GM18861 (cell line): ENCODE results near the gene GJB6.

Experiments used
- ATAC-seq: cut with Tn5 transposase; IDR thresholded peaks from one replicate; pipeline ENCODE4 v1.9.1; 2021; ENCODE audit not compliant: unreplicated experiment

Gene GJB6

DNA sequence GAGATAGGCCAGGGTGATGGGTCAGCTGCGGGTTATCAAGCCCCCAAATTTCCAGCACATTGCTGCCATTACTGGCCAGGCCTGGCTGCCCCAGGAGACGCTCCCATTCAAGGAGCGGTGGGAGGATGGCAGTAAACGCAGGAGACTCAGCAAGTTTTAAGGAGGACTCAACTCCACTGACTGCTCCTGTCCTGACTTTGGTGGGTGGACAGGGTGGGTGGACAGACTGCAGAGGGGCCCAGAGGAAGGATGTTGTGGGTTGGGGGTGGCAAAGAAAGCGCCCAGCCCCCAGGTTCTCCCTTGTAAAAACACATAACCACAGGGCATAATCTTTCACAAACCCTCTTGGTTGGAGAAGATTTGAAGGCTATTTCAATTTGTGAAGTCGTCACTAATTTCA is 4.4 kb downstream of the GJB6 start:
- no peak for ATAC-seq

DNA sequence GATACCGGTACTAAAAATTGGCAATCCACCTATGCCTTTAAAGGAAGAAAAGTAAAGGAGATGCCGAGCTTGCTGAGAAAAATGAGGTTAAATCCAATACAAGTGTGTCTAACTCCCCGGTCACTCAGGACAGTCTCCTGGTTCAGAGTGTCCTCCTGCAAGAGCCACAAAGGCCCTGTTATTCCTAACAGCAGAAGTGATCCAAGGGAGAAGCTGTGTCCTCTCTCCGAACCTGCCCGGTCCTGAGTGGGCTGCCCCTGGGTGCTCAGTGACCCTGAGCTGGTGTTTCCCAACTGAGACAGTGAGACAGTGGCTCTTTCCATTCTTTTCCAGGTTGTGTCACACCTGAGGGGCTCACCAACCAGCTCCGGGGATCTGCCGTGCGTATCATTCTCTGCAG is 4.8 kb downstream of the GJB6 start:
- no peak for ATAC-seq

DNA sequence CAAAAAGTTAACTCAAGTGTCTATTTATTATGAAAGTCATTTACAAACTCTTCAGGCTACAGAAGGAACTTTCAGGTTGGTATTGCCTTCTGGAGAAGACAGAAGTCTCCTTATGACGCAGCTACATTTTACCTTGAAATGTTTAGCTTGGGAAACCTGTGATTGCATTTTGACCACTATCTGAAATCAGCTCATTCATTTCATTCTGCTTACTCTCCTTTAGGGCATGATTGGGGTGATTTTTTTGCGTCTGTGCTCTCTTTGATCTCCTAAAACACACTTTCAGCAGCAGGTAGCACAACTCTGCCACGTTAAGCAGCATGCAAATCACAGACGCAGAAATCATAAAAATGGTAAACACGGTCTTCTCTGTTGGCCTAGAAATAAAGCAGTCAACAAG is 9.6 kb downstream of the GJB6 start:
- no peak for ATAC-seq

DNA sequence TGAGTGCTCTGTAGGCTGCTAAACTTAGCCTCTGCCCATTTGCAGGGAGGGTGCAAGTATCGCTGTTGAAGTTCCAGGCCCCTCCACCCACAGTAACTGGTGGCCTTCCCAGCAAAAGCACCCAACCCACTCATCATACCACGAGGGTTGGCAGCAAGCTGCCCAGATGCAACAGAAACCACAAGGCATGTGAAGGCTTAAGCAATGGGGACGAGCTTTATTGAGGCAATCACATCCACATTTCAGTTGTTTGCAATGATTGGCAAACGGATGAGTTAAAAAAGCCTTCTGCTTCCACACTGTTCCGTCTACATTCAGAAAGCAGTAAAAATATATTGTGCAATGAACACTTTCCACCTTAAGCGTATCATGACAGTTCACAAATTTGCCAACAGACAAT is 10.3 kb downstream of the GJB6 start:
- ATAC-seq, result no peak

DNA sequence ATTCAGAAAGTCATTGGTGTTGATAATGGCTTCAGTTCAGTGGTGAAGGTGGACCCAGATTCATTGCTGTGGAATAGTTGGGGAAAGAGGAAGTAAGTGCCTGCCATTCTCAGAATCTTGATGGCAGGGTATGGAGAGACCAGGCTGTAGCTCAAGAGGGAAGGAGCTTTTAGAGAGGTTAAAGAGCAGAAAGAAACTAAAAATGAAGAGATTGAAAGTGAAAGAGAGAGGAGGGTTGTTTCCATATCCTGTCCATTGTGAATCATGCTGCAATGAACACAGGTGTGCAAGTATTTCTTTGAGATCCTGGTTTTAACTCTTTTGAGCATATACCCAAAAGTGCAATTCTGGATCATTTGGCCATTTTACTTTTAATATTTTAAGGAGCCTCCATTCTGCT is 12.5 kb downstream of the GJB6 start:
- peak; percentile 93 for ATAC-seq

DNA sequence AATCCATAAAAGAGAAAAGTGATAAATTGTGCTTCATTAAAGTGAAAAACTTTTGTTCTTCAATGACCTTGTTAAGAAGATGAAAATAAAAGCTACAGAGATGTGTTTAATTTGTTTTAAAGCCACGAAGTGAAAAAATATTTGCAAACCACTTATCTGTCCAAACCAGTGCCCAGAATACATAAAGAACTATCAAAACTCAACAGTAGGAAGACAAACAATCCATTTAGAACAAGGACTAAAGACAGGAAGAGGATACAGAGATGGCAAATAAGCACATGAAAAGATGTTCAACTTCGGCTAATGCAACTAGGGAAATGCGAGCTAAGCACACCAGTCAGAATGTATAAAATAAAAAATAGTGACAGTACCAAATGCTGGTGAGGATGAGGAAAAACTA is 15.0 kb downstream of the GJB6 start:
- no peak for ATAC-seq

DNA sequence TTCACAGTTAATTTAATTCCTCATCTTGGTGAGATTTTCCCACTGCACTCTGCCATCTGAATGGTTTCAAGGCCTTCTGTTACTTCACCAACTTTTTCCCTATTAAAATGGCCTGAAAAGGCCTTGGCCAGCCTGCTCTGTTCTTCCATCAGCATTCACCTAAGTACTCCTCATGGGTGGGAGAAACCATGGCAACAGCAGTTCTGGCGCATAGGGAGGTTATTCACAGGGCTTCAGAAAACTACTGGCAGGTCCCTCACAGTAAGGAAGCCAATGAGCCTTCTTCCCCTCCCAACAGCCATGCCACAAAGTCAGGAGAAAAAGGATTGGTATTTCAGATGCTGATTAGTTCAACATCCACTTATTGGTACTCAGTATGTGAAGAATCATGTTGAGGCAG is 22.2 kb downstream of the GJB6 start:
- no peak for ATAC-seq

DNA sequence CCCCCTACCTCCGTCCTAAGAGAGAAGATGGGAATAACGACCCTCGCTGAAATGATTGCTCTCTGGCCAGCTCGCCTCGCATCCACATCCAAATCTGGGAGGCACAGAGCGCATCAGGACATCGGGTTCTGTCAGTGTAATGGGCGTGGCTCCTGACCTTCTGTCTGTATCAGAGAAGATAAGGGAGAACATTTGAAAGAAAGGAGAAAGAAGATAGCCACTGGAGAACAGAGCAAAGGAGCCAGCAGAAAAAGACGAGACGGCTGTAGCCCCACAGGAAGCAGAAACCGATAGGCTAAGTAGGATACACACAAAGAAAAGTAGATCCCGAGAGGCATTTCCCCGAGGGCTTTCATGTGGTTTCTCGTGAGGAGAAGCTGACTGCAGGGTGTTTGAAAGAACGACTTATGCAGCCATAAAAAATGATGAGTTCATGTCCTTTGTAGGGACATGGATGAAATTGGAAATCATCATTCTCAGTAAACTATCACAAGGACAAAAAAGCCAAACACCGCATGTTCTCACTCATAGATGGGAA is 25.4 kb downstream of the GJB6 start:
- no peak for ATAC-seq

DNA sequence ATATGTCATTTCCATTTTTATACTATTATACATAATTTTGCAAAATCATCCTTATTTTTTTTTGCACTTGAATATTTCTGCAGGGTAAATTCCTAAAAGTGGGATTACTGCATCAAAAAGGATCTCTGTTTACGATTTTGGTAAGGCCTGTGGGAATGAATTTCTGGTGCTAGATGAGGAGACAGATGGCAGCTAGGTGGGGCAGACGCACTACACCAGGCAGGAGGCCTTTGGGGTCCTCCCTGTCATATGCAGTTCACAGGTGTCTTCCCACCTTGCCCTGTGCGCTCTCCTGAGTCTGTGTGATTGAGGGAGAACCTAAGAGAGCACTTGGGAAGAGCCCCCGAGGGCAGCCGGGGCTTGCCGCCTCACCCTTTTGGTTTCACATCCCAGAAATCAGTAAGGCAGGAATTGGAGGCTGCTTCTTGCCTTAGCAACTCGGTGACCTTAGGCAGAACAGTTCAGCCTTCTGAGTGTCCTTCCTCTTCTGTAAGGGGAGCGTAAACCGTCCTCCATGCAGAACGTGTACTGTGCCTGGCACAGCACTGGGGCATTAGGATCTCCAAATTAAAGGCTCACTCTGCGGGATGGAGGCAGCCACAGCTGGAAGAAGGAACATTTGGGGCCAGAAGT is 25.9 kb downstream of the GJB6 start:
- ATAC-seq, result no peak

DNA sequence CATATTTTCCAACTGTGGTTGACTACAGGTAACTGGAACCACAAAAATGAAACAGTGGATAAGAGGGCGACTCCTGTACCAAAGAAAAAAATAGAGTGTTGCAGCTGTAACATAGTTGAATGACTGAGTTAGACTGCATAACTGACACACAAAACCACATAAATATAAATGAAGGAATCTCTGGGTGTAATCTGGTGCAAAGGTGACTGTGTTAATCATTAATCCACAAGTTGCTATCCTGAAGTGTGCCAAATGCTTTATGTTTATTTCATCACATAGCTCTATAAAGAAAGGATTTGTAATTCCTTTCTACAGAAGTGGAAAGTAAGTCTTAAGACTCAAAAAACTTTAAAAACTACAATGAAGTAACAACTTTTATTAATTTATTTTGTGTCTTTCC is 33.3 kb downstream of the GJB6 start:
- no peak for ATAC-seq

DNA sequence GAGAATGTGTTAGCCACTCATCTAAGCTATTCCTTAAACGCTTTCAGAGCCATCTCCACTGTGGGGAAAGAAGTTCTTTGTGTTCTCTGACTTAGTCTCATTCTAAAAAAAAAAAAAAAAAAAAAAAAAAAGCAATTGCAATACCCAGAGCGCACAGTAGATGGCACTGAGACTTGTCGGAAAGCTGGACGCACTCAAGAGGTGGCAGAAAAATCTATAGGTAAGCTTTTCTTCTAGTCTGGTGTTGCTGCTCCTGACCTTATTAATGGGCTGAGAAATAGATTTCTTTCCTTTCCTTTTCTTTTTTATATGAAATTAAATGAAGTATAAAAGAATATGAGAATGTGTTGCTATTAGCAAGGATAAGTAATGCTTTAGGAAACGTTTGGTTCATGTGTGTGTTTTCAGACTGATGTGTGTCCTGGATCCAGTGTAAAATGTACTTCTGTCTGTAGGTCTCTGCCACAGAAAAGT is 34.7 kb downstream of the GJB6 start:
- ATAC-seq, result no peak

DNA sequence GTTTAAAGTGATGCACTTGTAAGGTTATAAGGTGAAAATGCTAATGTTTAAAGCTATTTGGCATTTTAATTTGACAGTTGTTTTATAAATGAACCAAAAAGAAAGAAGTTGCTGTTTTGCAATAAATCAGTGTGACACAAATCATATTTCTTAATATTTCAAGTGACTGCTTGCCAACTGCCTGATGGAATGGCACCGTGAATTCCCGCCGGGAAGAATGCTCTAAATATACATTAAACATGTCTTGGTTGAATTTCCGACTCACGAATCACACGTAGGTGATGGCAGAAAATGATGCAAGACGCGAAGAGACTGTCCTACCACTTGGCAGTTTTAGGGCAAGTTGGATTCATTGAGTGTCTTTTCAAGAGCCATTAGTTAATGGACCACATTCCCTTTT is 36.3 kb downstream of the GJB6 start:
- ATAC-seq, result no peak

DNA sequence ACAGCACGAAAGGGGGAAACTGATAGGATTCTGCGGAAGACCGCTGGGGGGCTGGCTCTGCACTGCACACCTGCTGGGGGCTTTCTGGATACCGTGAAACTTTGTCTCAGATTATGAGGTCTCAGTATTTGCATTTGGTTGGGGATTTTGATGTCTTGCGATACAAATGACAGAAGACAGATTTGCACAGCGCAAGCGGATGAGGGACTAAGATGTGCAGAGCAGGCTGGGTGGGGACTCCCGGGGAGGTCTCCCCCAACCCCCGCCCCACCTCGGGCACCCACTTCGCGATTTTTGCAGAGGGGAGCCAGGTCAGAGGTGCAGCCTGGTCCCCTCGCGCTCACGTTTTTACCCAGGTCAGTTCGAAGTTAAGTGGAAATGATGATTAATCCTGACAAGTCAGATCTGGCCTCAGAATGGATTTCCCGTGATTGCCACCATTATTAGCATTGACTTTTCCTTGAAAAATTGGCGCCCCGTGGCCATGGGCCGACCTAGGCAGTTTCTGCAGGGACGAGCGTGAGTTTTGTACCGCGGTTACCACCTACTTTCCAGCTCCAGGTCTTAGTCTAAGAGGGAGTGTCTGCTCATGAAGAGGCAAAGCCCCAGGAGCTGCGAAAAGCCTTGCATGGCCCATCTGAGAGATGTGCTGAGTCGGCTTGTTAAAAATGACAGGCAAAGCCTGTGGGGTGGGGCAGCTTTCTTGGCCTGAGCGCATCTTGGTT is 38.0 kb downstream of the GJB6 start:
- no peak for ATAC-seq

DNA sequence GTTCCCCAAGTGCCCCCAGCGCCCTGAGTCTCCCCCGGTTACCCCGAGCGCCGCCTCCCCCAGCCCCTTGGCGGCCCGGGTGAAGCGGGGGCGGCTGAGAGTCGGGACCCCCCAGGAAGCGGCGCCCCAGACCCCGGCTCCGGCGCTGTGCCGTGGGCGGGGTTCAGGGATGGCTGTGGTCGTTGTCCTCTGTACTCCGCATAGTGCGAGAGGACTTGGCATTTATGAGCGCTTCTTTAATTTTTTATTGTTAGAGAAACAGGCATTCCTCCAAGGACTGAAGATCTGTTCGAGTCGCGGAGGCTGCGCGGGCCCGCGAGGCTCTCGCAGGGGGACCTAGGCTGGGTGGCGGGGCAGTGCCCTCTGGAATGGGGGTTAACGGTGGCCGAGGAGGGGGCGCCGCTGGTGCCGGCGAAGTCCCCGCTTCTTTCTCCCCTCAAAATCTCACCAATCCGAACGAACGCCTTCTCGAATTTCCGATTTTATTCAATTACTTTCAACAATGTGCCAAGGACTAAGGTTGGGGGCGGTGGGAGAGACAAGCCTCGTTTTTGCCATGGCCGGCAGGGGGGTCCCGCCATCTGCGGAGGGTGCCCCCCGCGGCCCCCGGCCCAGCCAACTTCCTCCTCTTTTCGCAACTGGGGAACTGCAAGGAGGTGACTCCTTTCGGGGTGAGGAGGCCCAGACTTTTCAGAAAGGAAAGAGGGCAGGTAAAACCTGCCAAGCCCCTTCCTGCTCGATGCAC is 38.8 kb downstream of the GJB6 start:
- no peak for ATAC-seq

DNA sequence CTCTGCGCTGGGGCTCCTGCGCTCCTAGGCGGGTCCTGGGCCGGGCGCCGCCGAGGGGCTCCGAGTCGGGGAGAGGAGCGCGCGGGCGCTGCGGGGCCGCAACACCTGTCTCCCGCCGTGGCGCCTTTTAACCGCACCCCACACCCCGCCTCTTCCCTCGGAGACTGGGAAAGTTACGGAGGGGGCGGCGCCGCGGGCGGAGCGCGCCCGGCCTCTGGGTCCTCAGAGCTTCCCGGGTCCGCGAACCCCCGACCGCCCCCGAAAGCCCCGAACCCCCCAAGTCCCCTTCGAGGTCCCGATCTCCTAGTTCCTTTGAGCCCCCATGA is 39.3 kb downstream of the GJB6 start, which contains the start of gene GJB2:
TSS of gene GJB2 (minus strand) at position 103 of the 326 bp plus-strand sequence. CDS start 3,357 bp downstream, outside the sequence.
- ATAC-seq, result no peak

DNA sequence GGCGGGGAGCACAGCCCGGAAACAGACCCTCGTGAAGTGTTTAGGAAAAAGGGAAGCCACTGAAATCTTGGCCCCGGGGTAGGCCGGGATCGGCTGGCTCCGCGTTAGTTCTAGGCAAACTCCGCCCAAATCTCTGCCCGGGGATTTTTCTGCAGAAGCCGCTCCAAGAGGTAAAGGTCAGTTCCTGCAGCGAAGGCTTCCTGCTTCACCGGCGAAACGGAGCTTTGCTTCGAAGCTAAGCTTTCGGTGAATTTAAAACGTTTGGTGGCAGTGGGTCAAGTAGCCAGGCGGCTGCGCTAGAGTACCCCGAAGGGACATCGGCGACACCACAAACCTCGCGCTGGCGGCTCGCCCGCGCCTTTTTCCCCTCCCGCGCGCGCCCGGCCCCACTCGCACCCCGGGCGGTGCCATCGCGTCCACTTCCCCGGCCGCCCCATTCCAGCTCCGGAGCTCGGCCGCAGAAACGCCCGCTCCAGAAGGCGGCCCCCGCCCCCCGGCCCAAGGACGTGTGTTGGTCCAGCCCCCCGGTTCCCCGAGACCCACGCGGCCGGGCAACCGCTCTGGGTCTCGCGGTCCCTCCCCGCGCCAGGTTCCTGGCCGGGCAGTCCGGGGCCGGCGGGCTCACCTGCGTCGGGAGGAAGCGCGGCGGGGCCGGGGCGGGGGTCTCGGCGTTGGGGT is 39.8 kb downstream of the GJB6 start:
- no peak for ATAC-seq

DNA sequence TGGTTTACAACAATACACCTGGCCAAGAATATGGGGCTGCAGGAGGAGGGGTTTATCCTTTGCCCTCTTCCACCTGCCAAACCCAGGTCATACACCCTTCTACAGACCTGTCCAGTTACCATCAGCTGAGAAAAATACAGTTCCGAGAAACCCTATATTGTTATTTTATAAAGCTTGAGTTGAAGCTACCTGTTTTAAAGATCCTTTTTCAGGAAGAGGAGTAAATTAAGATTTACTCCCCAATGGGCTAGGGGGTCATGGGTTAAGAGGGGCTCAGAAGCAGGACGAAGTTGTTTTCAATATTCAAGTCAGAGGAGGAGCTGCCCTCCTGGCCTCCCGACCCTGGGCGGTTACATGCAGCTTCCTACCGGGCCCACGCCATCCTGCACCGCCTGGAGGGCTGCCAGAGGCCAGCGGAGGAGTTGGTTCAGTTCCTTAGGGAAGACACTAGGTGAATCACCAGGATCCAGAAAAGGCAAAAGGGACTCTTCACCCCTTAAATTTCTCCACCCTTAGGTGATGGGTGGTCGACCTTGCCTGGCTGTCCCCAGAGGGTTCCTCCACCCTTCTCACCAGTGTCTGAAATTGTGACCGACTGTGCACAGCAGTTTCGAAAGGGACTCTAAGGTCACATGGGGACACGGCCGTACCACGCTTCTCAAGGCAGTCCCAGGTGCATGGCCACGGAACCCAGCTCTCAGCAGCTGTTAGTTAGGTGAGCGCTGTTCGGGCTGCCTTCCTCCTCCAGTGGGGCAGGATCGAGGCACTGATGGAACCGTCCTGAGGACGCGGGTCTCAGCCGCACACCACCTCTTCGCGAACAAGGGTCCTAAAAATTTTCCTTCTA is 40.6 kb downstream of the GJB6 start:
- ATAC-seq, result no peak

DNA sequence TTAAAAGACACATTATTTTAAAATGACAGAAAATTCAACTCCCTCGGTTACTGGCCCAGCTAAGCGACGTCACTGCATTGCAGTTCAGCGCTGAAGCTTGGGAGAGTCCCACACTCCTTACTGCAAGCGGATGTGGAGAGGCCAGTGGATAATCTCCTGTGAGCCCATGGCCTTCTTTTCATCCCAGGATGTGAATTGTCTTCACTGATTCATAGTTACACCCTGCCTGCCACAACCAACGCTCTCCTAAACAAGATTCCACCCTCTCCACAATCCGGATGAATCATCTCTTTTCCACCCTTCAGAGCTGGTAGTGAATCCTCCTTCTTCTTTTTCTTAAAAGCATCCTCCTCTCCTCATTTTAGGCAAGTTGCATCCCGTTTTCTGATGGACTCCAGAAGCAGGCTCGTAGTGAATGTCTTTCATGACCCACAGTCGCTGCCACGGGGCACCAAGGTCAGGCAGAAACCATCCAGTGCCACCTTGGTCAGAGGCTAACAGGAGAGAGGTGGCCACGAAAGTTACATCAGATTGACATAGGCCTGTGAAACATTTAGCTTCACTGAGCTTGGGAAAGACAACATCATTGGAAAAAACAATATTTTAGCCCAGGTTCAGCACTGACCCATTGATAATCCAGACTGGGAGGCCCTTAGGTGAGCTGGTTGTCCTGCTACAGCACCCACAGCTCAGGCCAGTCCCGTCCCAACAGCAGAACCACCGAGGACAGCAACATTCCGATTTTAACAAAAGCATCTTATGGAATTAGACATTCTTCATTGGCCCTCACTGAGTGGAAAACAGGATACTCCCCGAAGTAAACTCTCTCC is 41.4 kb downstream of the GJB6 start:
- ATAC-seq, result no peak

DNA sequence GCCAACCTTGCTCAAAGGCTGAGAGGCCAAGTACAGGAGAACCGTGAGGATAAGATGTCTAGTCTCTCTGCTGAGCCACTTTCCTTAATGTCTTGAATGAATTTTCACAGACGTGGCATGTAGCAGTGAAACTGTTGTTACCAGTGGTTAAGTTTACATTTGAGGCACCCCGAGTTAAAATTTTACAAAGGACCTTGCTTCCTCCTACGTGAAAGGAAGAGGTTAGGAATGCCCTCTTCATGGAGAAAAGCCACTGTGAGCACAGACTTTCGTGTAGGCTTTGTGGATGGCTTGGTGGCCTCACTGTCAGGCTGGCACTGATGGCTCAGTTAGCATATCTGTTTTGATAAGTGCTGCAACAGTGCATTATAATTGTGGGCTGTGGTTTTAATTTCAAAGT is 42.0 kb downstream of the GJB6 start:
- no peak for ATAC-seq
